Lower leg skin (tissue), 4 donors: ENCODE results near the gene DYRK1A. TPM values are rescaled to one million over a fixed set of nuclear protein-coding genes. Genes with fewer than 3 reads are reported as not detected.

Experiments used
- DNase-seq, 2 donors: peaks; one replicate each; pipeline ENCODE4 v3.0.0-alpha.2; 2019; ENCODE audit warnings: low spot score in 2 of 2
- H3K4me3 ChIP-seq: fragments of 200-600 bp; sonication (generic); 2 replicates; pipeline ENCODE4 v1.5.1; 2017; ENCODE audit warnings: mild to moderate bottlenecking, low read depth; ENCODE audit not compliant: poor library complexity, severe bottlenecking
- POLR2A ChIP-seq, 2 donors: fragments of 450-650 bp; IDR thresholded peaks; one replicate each; pipeline ENCODE4 v1.6.1; 2016 to 2017; ENCODE audit warnings: antibody characterized with exemption in 2 of 2, mild to moderate bottlenecking in 1 of 2, moderate library complexity in 1 of 2
- WGBS, 2 donors: methylation state at CpG; one replicate each; pipeline ENCODE4 v1.1.5; 2018; 5-methylcytosine and 5-hydroxymethylcytosine counted together
- intact Hi-C: fragments of 100-400 bp; cut with DNase I; formaldehyde crosslinking; loops from one replicate; pipeline ENCODE4 v1.15.0; 2023; ENCODE audit warnings: low total_unique reads
- total RNA-seq, 4 donors: library from RNA; depleted of rRNA; stranded (reverse); fragments of >200 nt; gene quantifications; one replicate each; pipeline ENCODE4 v1.1.0, GENCODE V29; 2016
- TF ChIP-seq, protein P1 (sequence below), 3 donors: fragments of 450-650 bp; IDR thresholded peaks; one replicate each; pipeline ENCODE4 v1.5.1; 2016; ENCODE audit warnings: antibody characterized with exemption in 3 of 3, mild to moderate bottlenecking in 3 of 3, moderate library complexity in 2 of 3

The DYRK1A gene
- total RNA-seq, 4 donors from 2014 or later, result 60.2 to 97.8 (median 79.8) TPM

GRCh38 chr21:37407719-37408420, 41.3 kb downstream of the DYRK1A start:
- TF ChIP-seq, protein P1, sequence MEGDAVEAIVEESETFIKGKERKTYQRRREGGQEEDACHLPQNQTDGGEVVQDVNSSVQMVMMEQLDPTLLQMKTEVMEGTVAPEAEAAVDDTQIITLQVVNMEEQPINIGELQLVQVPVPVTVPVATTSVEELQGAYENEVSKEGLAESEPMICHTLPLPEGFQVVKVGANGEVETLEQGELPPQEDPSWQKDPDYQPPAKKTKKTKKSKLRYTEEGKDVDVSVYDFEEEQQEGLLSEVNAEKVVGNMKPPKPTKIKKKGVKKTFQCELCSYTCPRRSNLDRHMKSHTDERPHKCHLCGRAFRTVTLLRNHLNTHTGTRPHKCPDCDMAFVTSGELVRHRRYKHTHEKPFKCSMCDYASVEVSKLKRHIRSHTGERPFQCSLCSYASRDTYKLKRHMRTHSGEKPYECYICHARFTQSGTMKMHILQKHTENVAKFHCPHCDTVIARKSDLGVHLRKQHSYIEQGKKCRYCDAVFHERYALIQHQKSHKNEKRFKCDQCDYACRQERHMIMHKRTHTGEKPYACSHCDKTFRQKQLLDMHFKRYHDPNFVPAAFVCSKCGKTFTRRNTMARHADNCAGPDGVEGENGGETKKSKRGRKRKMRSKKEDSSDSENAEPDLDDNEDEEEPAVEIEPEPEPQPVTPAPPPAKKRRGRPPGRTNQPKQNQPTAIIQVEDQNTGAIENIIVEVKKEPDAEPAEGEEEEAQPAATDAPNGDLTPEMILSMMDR (IDR thresholded peaks at IDR 0.05), result no peak
- no peak for TF ChIP-seq POLR2A (IDR thresholded peaks at IDR 0.05)
- no peak for DNase-seq
- WGBS, 2 donors, result 44 to 49% methylated on average over 6 of the region's 6 CpGs
- intact Hi-C loops, result no loop called here
- no peak overlapping the region for H3K4me3 ChIP-seq

DNA sequence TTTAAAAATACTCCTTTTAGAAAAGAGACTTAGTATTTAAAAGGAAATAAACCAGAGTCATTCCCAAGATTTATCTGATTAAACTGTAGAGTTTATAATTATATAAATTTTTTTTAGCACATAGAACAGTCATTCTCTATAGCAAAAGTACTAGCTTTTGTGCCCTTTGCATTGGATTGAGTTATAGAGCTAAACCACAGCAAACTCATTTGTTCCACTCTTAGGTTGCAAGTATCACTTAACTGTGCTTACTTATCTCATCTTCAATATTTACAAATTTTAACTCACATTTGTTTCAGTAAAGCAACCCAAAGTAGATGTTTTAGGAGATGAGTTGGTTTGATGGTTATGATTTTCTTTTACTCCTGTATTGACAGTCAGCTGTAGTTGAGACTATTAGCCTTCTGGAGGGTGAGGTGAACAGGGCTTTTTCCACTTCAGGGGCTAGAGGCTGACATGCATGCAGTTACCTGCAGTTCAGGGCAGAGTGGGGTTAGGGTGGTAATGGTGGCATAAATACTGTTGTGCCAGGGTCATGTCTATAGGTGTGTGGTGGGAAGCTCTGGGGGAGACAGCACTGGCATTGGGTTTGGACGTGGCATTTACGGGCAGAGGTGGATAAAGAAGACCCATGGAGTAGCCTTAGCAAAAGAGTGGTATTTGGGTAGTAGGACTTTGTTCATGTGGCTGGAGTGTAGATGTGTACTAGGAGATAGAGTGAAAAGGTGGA, 42.1 kb downstream of the DYRK1A start:
- TF ChIP-seq, protein P1 (IDR thresholded peaks at IDR 0.05), result no peak
- no peak for TF ChIP-seq POLR2A (IDR thresholded peaks at IDR 0.05)
- no peak overlapping the region for H3K4me3 ChIP-seq
- WGBS, 2 donors, result 96 to 97% methylated on average over 2 of the region's 2 CpGs
- DNase-seq, result no peak
- intact Hi-C loops, result no loop called here

DNA sequence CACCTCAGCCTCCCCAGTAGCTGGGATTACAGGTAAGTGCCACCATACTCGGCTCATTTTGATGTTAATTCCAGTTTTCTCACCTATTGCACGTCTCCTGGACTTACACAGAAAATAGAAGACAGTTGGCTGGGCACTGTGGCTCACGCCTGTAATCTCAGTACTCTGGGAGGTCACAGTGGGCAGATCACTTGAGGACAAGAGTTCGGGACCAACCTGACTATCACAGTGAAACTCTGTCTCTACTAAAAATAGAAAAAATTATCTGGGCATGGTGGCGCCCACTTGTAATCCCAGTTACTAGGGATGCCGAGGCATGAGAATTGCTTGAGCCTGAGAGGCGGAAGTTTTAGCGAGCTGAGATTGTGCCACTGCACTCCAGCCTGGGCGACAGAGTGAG, 44.1 kb downstream of the DYRK1A start:
- WGBS, 2 donors, result 96 to 98% methylated on average over 9 of the region's 9 CpGs
- DNase-seq, result no peak
- intact Hi-C loops, result no loop called here
- no peak for TF ChIP-seq POLR2A (IDR thresholded peaks at IDR 0.05)
- TF ChIP-seq, protein P1 (IDR thresholded peaks at IDR 0.05), result no peak
- no peak overlapping the region for H3K4me3 ChIP-seq

DNA sequence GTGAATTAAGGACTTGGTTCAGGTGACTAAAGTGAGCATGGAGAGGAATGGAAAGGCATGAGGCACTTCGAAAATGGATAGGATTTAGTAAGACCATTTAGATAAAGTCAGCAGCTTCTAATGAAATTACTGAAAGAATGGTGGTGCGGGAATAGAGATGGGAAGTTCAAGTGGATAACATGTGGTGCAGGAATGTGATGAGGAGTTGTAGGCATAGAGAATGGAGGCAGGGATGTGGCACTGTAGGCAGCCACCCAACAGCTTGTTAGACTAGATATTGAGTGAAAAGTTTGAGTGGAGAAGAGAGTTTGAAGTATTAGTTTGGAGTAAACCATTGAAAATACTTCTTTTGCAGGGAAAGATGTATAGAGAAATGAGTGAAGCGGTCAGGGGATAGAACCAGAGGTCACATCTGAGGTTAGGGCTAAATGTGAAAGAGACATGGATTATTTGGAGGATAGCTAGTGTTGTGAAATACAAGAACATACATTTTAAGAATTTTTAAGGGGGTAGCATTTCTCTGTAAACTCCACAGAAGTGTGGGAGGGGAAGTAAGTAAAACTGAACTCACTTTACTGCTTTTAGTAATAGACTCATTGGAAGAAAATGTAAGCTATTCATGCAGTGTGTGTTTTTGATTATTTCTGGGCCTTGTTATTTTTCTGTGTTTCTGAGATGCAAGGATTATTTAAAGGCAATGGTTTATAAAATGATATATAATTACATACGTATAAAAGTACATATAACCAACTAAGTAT, 46.2 kb downstream of the DYRK1A start:
- intact Hi-C loops, result no loop called here
- WGBS, 2 donors, result 62 to 65% methylated on average over 4 of the region's 4 CpGs
- H3K4me3 ChIP-seq, result no peak overlapping the region
- TF ChIP-seq, protein P1 (IDR thresholded peaks at IDR 0.05), result no peak
- no peak for TF ChIP-seq POLR2A (IDR thresholded peaks at IDR 0.05)
- DNase-seq, result no peak

DNA sequence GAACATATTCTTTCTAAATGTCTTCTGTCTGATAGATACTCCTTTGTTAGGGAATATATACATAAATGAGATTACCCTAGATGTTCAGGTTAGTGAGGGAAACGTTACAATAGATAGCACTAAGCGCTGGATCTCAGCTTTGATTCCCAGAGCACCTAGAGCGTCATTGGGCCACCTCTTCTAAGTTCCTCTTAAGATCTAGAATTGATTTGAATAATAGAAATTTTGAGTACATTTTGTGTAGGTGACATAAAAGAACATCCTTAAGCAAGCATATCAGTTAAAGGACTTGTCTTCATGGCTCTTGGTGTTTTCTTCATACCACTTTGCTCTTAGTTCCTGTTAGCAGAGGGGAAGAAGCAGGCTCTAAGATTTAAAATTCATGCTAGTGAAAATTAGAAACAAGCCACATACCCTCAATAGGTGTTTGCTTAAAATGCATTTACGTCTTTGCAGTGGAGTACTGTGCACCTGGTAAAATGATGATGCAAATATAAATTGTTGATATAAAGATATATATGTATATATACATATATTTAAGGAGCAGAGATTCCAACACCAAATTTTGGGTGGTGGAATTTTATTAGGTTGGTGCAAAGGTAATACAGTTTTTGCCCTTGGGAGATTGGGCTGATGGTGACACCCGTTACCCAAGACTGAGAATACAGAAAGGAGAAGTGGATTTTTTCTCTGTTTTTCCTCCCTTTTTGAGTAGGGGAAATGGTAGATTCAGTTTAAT, 47.1 kb downstream of the DYRK1A start:
- 83 to 84% methylated on average over 5 of the region's 5 CpGs for WGBS, 2 donors
- no peak for DNase-seq
- TF ChIP-seq, protein P1 (IDR thresholded peaks at IDR 0.05), result no peak
- no peak for TF ChIP-seq POLR2A (IDR thresholded peaks at IDR 0.05)
- no peak overlapping the region for H3K4me3 ChIP-seq
- intact Hi-C loops, result no loop called here
